Thymus (tissue), 11 donors: ENCODE results near the gene APOBEC3F. TPM values are rescaled to one million over a fixed set of nuclear protein-coding genes. Genes with fewer than 3 reads are reported as not detected.
A peak's percentile ranks its signal among the peaks of the same experiment; 100 is the strongest.
"Not testable (repeated sequence)": the region's sequence is repeated elsewhere in the genome, so short reads cannot be mapped to it uniquely, and the experiment has no call there.

ENCODE experiments used
- DNase-seq, 9 donors: peaks; one replicate each; pipeline ENCODE4 v3.0.0-alpha.2; 2013; ENCODE audit warnings: low spot score in 9 of 9, low read depth in 6 of 9, missing footprints in 1 of 9
- H3K27ac ChIP-seq, 2 donors: one replicate each; pipeline ENCODE4 v1.5.1; 2013; ENCODE audit warnings: control low read depth in 1 of 2, low read depth in 1 of 2, low read length in 1 of 2, mild to moderate bottlenecking in 1 of 2, moderate library complexity in 1 of 2
- H3K27me3 ChIP-seq, 2 donors: one replicate each; pipeline ENCODE4 v1.5.1; 2013; ENCODE audit warnings: low read length in 1 of 2; ENCODE audit not compliant: control insufficient read depth in 2 of 2, insufficient read depth in 1 of 2
- H3K36me3 ChIP-seq, 2 donors: one replicate each; pipeline ENCODE4 v1.5.1; 2013; ENCODE audit warnings: low read length in 1 of 2, mild to moderate bottlenecking in 1 of 2, moderate library complexity in 1 of 2; ENCODE audit not compliant: control insufficient read depth in 2 of 2, insufficient read depth in 2 of 2
- H3K4me1 ChIP-seq, 2 donors: one replicate each; pipeline ENCODE4 v1.5.1; 2013; ENCODE audit warnings: low read length in 2 of 2; ENCODE audit not compliant: control insufficient read depth in 2 of 2, insufficient read depth in 2 of 2
- H3K4me3 ChIP-seq, 2 donors: one replicate each; pipeline ENCODE4 v1.5.1; 2013; ENCODE audit warnings: low read length in 2 of 2, control low read depth in 1 of 2, mild to moderate bottlenecking in 1 of 2
- H3K9me3 ChIP-seq, 2 donors: one replicate each; pipeline ENCODE4 v1.5.1; 2013; ENCODE audit warnings: low read length in 1 of 2, mild to moderate bottlenecking in 1 of 2; ENCODE audit not compliant: control insufficient read depth in 2 of 2, insufficient read depth in 1 of 2
- WGBS: extraction: QIAGEN DNeasy Blood & Tissue Kit; methylation state at CpG from one replicate; pipeline ENCODE4 v1.1.7; 2013; 5-methylcytosine and 5-hydroxymethylcytosine counted together
- polyA plus RNA-seq: library from polyadenylated mRNA; stranded (reverse); fragments of 200-250 nt; gene quantifications from one replicate; pipeline ENCODE4 v1.2.3, GENCODE V29; 2013
- total RNA-seq: library from RNA; stranded (reverse); fragments of 120-200 nt; gene quantifications from one replicate; pipeline ENCODE4 v1.2.4, GENCODE V29; 2013
- donor health status: healthy.

Gene APOBEC3F
- total and polyA plus RNA-seq, 2 donors, result 6.4 to 7.2 TPM

DNA sequence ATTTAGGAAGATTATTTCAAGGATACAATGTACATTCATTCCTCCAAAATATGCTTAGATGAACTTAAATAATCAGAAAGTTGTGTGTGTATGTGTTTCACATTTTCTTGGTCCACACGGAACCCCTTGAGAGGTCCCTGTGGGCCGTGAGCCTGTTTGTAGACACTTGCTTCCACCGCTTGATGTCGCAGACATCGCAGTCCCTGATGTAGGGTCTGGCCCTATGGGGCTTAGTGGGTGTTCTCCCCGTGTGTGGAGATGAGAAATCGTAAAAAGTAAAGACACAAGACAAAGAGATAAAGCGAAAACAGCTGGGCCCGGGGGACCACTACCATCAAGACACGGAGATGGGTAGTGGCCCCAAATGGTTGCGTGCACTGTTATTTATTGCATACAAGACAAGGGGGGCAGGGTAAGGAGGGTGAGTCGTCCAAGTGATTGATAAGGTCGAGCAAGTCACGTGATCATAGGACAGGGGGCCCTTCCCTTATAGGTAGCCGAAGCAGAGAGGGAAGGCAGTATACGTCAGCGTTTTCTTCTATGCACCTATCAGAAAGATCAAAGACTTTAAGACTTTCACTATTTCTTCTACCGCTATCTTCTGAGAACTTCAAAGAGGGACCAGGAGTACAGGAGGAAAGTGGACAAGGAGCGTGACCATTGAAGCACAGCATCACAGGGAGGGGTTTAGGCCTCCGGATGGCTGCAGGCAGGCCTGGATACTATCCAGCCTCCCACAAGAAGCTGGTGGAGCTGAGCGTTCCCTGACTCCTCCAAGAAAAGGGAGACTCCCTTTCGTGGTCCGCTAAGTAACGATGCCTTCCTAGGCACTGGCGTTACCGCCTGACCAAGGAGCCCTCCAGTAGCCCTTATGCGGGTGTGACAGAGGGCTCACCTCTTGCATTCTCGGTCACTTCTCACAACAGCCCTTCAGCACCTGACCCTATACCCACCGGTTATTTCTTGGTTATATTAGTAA, 27.8 kb upstream of the APOBEC3F start:
- Histone ChIP-seq H3K9me3 (peaks cover 0 to 4% of the 10 kb centered on the region in 2 donors), H3K36me3 (no peaks in the 10 kb centered on the region), H3K4me1 (peaks cover 5 to 32% of the 10 kb centered on the region in 2 donors), H3K4me3 (no peak overlapping the region), H3K27ac (no peak overlapping the region), H3K27me3 (no peaks in the 10 kb centered on the region)
- WGBS, result 94% methylated on average over 29 of the region's 29 CpGs
- no peak for DNase-seq

DNA sequence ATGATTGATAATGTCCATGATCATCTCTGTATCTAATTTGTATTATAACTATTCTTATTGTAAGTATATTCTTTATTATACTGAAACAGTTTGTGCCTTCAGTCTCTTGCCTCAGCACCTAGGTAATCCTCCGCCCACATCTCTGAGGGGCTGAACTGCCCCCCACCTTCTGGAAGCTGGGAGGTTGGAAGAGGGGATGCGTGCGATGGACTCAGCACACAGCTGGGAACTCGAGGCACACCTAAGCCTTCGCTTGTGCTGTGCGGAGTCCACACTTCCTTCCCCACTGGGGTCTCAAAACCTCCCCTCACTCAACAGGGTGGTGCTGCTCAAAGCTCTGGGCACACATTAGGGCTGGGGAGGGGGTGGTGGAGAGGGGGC, 27.1 kb upstream of the APOBEC3F start:
- H3K27me3 ChIP-seq, H3K36me3 ChIP-seq, H3K9me3 ChIP-seq: not testable (repeated sequence)
- WGBS, result 44% methylated on average over 6 of the region's 6 CpGs
- H3K4me1 ChIP-seq, result peaks cover 5 to 32% of the 10 kb centered on the region in 2 donors
- H3K27ac ChIP-seq, result peak overlapping the region; percentile 43 to 91
- DNase-seq, result peak in 1 of 9 donors; percentile 25
- peak overlapping the region; percentile 28 to 51 for H3K4me3 ChIP-seq

DNA sequence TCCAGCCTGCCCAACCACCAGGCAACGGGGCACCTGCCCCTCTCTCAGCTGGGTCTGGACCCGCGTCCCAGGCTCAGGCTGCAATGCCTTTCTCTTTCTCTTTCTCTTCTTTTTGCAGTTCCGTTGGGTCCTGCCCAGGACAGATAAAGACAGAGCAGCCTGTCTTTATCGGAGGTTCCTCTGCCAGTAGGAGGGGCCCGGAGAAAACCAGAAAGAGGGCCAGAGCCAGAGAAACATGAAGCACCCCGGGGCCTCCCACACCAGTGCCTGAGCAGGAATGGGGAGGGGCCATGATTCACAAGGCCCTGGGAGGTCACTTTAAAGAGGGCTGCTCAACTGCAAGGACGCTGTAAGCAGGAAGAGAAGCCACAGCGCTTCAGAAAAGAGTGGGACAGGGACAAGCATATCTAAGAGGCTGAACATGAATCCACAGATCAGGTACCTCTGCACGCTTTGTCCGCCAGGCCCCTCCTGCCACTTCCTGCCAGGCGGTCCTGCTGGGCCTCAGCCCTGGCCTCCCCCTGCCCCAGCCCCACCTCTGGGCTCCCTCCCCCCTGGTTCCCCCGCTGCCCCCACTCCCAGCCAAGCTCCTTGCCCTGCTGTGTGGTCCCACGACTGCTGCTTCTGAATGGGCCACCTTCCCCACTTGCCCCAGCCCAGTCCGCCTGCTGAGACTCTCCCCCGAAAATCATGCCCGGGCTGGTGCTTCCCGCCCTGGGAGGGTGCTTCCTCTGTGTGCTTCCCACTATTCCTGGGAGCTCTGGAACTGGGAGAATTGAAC, 26.5 kb upstream of the APOBEC3F start, which contains the start of gene APOBEC3C:
Gene APOBEC3C, plus strand, starts transcription at position 316 of the 781 bp plus-strand sequence. Its CDS starts 106 bp downstream, at position 422.
- H3K27ac ChIP-seq, result peak within 1 kb of the TSS; percentile 75 to 91
- peak in 3 of 9 donors; percentile 40 to 76 (median 45) for DNase-seq
- H3K9me3 ChIP-seq, result peaks cover 0 to 2% of the 10 kb centered on the region in 2 donors
- no peaks in the 10 kb centered on the region for H3K27me3 ChIP-seq
- H3K4me3 ChIP-seq, result peak within 1 kb of the TSS; percentile 28 to 51
- H3K36me3 ChIP-seq, result peaks cover 0 to 2% of the 10 kb centered on the region in 2 donors
- H3K4me1 ChIP-seq, result peaks cover 5 to 32% of the 10 kb centered on the region in 2 donors
- WGBS, result 2% methylated on average over 18 of the region's 18 CpGs

DNA sequence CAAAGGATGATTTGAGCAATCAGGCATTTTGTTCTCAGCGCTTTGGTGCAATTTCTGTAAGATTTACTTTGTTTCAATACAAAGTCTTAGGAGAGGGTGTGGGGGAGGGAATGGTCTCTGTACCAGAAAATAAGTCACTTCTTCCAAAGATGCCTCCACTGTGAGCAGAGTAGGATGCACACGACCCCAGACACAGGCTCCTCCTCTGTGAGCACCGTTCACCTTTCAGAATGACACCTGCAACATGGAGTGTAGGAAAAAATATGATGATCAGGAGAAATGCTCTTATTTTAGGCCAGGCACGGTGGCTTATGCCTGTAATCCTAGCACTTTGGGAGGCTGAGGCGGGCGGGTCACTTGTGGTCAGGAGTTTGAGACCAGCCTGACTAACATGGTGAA, 25.9 kb upstream of the APOBEC3F start:
- not testable (repeated sequence) for DNase-seq, H3K27me3 ChIP-seq, H3K9me3 ChIP-seq, H3K36me3 ChIP-seq
- Histone ChIP-seq H3K4me1 (peaks cover 5 to 32% of the 10 kb centered on the region in 2 donors), H3K4me3 (peak overlapping the region; percentile 28 to 51), H3K27ac (peak overlapping the region; percentile 38 to 91)
- WGBS, result 51% methylated on average over 6 of the region's 6 CpGs

DNA sequence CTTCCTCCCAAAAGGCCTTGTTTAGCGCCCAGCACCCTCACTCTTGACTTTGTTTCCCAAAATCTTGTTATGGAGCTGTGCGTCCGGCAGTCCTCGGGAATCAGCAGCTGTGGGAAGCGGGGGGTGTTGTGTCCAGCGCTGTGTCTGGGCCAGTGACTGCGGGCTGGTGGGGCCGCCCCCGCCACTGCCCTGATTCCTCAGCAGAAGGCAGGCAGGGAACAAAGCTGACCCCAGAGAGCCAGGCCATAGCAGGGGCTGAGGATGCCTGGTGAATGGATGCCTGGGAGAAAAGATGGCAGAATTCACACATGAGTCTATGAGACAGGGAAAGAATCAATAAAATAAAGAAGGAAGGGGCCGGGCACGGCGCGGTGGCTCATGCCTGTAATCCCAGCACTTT, 24.1 kb upstream of the APOBEC3F start:
- peaks cover 8 to 35% of the 10 kb centered on the region in 2 donors for H3K4me1 ChIP-seq
- no peak overlapping the region for H3K27ac ChIP-seq
- DNase-seq, result no peak
- H3K36me3 ChIP-seq, result peaks cover 0 to 2% of the 10 kb centered on the region in 2 donors
- no peaks in the 10 kb centered on the region for H3K27me3 ChIP-seq
- 98% methylated on average over 13 of the region's 13 CpGs for WGBS
- no peak overlapping the region for H3K4me3 ChIP-seq
- no peaks in the 10 kb centered on the region for H3K9me3 ChIP-seq

DNA sequence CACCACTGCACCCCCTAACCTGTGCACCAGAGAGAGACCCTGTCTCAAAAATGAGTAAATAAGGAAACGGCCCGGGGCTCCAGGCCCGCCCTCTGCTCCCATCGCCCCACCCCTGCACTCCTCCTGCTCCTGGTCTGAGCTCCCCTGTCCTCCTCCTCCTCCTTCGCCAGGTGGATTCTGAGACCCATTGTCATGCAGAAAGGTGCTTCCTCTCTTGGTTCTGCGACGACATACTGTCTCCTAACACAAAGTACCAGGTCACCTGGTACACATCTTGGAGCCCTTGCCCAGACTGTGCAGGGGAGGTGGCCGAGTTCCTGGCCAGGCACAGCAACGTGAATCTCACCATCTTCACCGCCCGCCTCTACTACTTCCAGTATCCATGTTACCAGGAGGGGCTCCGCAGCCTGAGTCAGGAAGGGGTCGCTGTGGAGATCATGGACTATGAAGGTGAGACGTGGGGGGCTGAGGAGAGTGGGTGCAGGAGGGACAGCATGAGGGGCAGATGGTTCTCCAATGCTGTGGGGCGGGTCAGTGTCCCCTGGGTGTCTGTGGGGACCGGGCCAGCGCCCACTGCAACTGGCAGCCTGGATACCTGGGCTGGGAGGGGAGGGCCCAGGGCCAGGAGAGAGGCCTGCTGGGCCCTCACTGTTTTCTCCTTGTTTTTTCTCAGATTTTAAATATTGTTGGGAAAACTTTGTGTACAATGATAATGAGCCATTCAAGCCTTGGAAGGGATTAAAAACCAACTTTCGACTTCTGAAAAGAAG, 22.9 kb upstream of the APOBEC3F start:
- Histone ChIP-seq H3K27ac (no peak overlapping the region), H3K4me3 (no peak overlapping the region), H3K9me3 (no peaks in the 10 kb centered on the region), H3K27me3 (no peaks in the 10 kb centered on the region), H3K36me3 (peaks cover 0 to 2% of the 10 kb centered on the region in 2 donors), H3K4me1 (peaks cover 9 to 45% of the 10 kb centered on the region in 2 donors)
- no peak for DNase-seq
- 94% methylated on average over 18 of the region's 18 CpGs for WGBS

DNA sequence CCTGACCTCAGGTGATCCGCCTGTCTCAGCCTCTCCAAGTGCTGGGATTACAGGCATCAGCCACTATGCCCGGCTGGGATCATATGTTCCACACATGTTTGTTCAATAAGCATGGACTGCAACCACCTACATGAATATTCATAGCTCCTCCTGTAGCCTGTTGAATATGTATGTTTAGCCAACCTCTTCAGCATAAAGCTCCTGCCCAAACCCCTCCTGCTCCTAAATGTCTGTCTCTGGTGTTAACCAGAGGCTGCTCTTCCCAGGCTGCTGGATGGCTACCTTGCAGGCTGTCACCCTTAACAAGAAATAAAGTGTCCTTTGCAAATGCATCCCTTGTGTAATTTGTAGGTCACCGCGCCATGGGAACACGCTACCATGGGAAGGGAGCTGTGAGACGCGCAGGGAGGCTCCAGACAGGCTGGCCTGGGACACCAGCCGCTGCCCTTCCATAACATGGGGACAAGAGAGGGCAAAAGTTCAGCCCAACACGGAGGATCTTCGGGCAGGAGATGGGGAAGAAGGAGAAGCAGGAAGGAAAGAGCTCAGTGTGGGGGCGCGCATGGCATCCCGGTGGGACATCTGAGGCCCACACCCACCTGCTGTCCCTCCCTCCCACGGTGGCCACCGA, 20.5 kb upstream of the APOBEC3F start:
- H3K4me3 ChIP-seq, result peak overlapping the region; percentile 12 to 58
- DNase-seq, H3K9me3 ChIP-seq, H3K27me3 ChIP-seq: not testable (repeated sequence)
- 58% methylated on average over 15 of the region's 15 CpGs for WGBS
- H3K27ac ChIP-seq, result peak overlapping the region; percentile 56 to 74
- peaks cover 4 to 32% of the 10 kb centered on the region in 2 donors for H3K4me1 ChIP-seq
- H3K36me3 ChIP-seq, result peaks cover 10 to 11% of the 10 kb centered on the region in 2 donors

DNA sequence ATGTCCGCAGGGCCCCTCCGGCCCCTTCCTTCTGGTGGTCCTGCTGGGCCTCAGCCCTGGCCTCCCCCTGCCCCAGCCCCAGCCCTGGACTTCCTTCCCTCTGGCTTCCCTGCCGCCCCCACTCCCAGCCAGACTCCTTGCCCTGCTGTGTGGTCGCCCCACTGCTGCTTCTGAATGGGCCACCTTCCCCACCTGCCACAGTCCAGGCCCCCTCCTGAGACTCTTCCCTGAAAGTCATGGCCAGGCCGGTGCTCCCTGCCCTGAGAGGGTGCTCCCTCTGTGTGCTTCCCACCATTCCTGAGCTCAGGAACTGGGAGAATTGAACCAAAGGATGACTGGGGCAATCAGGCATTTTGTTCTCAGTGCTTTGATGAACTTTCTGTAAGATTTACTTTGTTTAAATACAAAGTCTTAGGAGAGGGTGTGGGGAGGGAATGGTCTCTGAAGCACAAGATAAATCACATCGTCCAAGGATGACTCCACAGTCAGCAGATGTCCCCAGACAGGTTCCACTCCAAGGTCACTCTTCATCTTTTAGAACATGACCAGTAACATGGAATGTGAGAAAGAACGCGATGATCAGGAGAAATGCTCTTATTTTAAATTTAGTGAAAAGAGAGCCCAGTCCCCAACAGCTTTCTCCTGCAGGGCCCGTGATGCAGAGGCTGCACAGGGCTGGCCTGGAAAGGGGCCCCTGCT, 19.0 kb upstream of the APOBEC3F start:
- Histone ChIP-seq H3K36me3 (peaks cover 11 to 16% of the 10 kb centered on the region in 2 donors), H3K27ac (peak overlapping the region; percentile 65 to 87)
- 40% methylated on average over 9 of the region's 9 CpGs for WGBS

More for the DNA sequence above, 19.0 kb upstream of the APOBEC3F start:
- Histone ChIP-seq H3K4me1 (peaks cover 4 to 37% of the 10 kb centered on the region in 2 donors), H3K4me3 (peak overlapping the region; percentile 50 to 58), H3K9me3 (no peaks in the 10 kb centered on the region), H3K27me3 (no peaks in the 10 kb centered on the region)
- DNase-seq, result peak in 1 of 9 donors; percentile 19
